GM23338 (cell line): ENCODE data around the gene DMRTC2. TPM values are rescaled to one million over a fixed set of nuclear protein-coding genes. Genes with fewer than 3 reads are reported as not detected.
A peak's percentile ranks its signal among the peaks of the same experiment; 100 is the strongest.

Source experiments
- ATAC-seq: fragments of 200-7000 bp; cut with Tn5 transposase; 3 replicates; pipeline ENCODE4 v1.9.1; 2020
- DNase-seq: peaks from one replicate; pipeline ENCODE4 v3.0.0-alpha.2; 2015; ENCODE audit warnings: low spot score
- H2AFZ ChIP-seq: fragments of 200-600 bp; sonication (generic); 2 replicates; pipeline ENCODE4 v1.8.0; 2016; ENCODE audit warnings: antibody characterized with exemption, mild to moderate bottlenecking, moderate library complexity
- H3F3A ChIP-seq: fragments of 200-600 bp; sonication (generic); replicated peaks from 2 replicates; pipeline ENCODE4 v1.8.0; 2017; ENCODE audit warnings: antibody characterized with exemption, mixed run types, low read depth
- H3K27ac ChIP-seq: fragments of 200-600 bp; sonication (generic); 2 replicates; pipeline ENCODE4 v1.6.1; 2016; ENCODE audit warnings: low read depth
- H3K27me3 ChIP-seq: fragments of 200-600 bp; sonication (generic); 2 replicates; pipeline ENCODE4 v1.8.0; 2016; ENCODE audit warnings: mild to moderate bottlenecking, mixed run types, moderate library complexity; ENCODE audit not compliant: insufficient read depth
- H3K36me3 ChIP-seq: fragments of 200-600 bp; sonication (generic); 2 replicates; pipeline ENCODE4 v1.8.0; 2016; ENCODE audit warnings: mild to moderate bottlenecking; ENCODE audit not compliant: insufficient read depth
- H3K4me1 ChIP-seq: fragments of 200-600 bp; sonication (generic); 2 replicates; pipeline ENCODE4 v1.8.0; 2016; ENCODE audit warnings: mild to moderate bottlenecking, moderate library complexity; ENCODE audit not compliant: insufficient read depth
- H3K4me2 ChIP-seq: fragments of 200-600 bp; sonication (generic); 2 replicates; pipeline ENCODE4 v1.7.1; 2017; ENCODE audit warnings: mixed run types
- H3K4me3 ChIP-seq: fragments of 200-600 bp; sonication (generic); 2 replicates; pipeline ENCODE4 v1.6.1; 2016; ENCODE audit warnings: mixed run types
- H3K79me2 ChIP-seq: fragments of 200-600 bp; sonication (generic); replicated peaks from 2 replicates; pipeline ENCODE4 v1.8.0; 2017; ENCODE audit warnings: mild to moderate bottlenecking; ENCODE audit not compliant: insufficient read depth
- H3K9me2 ChIP-seq: fragments of 200-600 bp; sonication (generic); 2 replicates; pipeline ENCODE4 v1.8.0; 2017; ENCODE audit not compliant: insufficient read depth
- H4K20me1 ChIP-seq: fragments of 200-600 bp; sonication (generic); replicated peaks from 2 replicates; pipeline ENCODE4 v1.8.0; 2017; ENCODE audit warnings: mild to moderate bottlenecking; ENCODE audit not compliant: insufficient read depth
- H3K27ac Mint-ChIP-seq: 2 replicates; pipeline ENCODE4 v1.8.0; 2020; ENCODE audit warnings: inconsistent platforms, mild to moderate bottlenecking, moderate library complexity, mixed read lengths
- H3K27me3 Mint-ChIP-seq: 3 replicates; pipeline ENCODE4 v1.8.0; 2022; ENCODE audit warnings: low read depth, mild to moderate bottlenecking, moderate library complexity, mixed read lengths, inconsistent platforms; ENCODE audit not compliant: insufficient read depth, poor library complexity
- H3K36me3 Mint-ChIP-seq: 3 replicates; pipeline ENCODE4 v1.8.0; 2021; ENCODE audit warnings: low read depth, mild to moderate bottlenecking, inconsistent platforms, moderate library complexity, mixed read lengths
- H3K4me1 Mint-ChIP-seq: 3 replicates; pipeline ENCODE4 v1.8.0; 2020; ENCODE audit warnings: mild to moderate bottlenecking, inconsistent platforms, mixed read lengths
- H3K4me3 Mint-ChIP-seq: 3 replicates; pipeline ENCODE4 v1.8.0; 2021; ENCODE audit warnings: moderate library complexity, mild to moderate bottlenecking, inconsistent platforms, mixed read lengths
- H3K9me3 Mint-ChIP-seq: 3 replicates; pipeline ENCODE4 v1.8.0; 2020; ENCODE audit warnings: moderate library complexity, mild to moderate bottlenecking, inconsistent platforms, mixed read lengths
- EZH2 ChIP-seq: fragments of 200-600 bp; sonication (generic); IDR thresholded peaks from one replicate; pipeline ENCODE4 v1.8.0; 2017; ENCODE audit warnings: antibody characterized with exemption, mild to moderate bottlenecking, low read depth; ENCODE audit not compliant: unreplicated experiment
- EZH2phosphoT487 ChIP-seq: fragments of 200-600 bp; sonication (generic); IDR thresholded peaks from one replicate; pipeline ENCODE4 v1.8.1; 2018; ENCODE audit warnings: antibody characterized with exemption; ENCODE audit not compliant: unreplicated experiment
- JUNB ChIP-seq: IDR thresholded peaks from one replicate; pipeline ENCODE4 v1.6.1; 2016; ENCODE audit warnings: antibody characterized with exemption; ENCODE audit not compliant: unreplicated experiment
- NANOG ChIP-seq: IDR thresholded peaks from 2 replicates; pipeline ENCODE4 v1.6.1; 2016; ENCODE audit warnings: antibody characterized with exemption, borderline replicate concordance
- STAT1 ChIP-seq: IDR thresholded peaks from one replicate; pipeline ENCODE4 v1.6.1; 2016; ENCODE audit warnings: antibody characterized with exemption; ENCODE audit not compliant: unreplicated experiment
- ZNF114 ChIP-seq: fragments of 250-450 bp; sonication (Bioruptor Pico); IDR thresholded peaks from 2 replicates; pipeline ENCODE4 v1.5.0; 2020; ENCODE audit warnings: mild to moderate bottlenecking, moderate library complexity
- ZNF331 ChIP-seq: fragments of 250-450 bp; sonication (Bioruptor Pico); IDR thresholded peaks from 2 replicates; pipeline ENCODE4 v1.5.0; 2020; ENCODE audit warnings: low read depth, mild to moderate bottlenecking, moderate library complexity
- polyA plus RNA-seq: library from polyadenylated mRNA; unstranded; fragments of >200 nt; fragmentation: Nextera tagmentation; extraction: Ambion mirVana; gene quantifications from 2 replicates; pipeline ENCODE4 v1.2.1, GENCODE V29; 2016
- total RNA-seq: library from RNA; depleted of rRNA; stranded (reverse); fragments of >200 nt; shearing (Covaris generic); gene quantifications from 2 replicates; pipeline ENCODE4 v1.2.3, GENCODE V29; 2014
- TF ChIP-seq, protein P1 (sequence below): IDR thresholded peaks from one replicate; pipeline ENCODE4 v1.6.1; 2018; ENCODE audit warnings: antibody characterized with exemption; ENCODE audit not compliant: unreplicated experiment
- TF ChIP-seq, protein P2 (sequence below): fragments of 250-450 bp; sonication (Bioruptor Pico); IDR thresholded peaks from 2 replicates; pipeline ENCODE4 v1.5.0; 2020; ENCODE audit warnings: mild to moderate bottlenecking, moderate library complexity
- TF ChIP-seq, protein P3 (sequence below), 2 experiments: fragments of 200-600 bp in 1 of 2; sonication (generic) in 1 of 2; conservative IDR thresholded peaks; 2 replicates each; pipeline versions ENCODE4 v1.5.1 to v1.6.1; 2016 to 2017; ENCODE audit warnings: antibody characterized with exemption in 2 of 2, low read depth in 2 of 2, mild to moderate bottlenecking in 2 of 2, moderate library complexity in 1 of 2

The DMRTC2 gene
- total and polyA plus RNA-seq, 2 experiments from 2014 or later, result 0.21 TPM; not detected in 1

DNA sequence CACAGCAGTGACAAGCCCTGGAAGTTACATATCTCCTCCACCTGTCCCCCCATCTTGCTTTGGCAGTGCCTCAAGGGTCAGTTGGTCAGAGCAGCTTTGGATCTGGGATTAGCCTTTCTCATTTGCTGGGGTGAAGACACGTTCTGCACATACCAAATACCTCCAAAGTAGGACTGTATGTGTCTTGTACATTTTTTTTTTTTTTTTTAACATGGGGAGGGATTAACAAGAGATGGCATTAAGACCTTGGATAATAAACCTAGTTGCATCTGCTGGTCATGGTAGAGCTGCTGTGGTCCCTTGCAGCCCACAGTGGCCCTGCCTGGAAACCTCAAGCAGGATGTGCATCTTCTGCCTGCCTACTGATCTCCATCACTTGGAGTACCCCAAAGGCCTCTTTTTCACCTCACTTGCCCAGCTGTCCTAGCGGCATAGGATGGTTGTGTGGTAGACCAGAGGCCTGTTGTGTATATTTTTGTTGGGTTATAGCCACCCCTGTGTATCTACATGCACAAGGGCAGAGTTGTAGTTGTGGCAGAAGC, 17.7 kb downstream of the DMRTC2 start:
- Histone ChIP-seq H3K4me1 (peaks cover 41% of the 10 kb centered on the region), H3K4me3 (peak overlapping the region; percentile 69), H2AFZ (no peak overlapping the region), H3F3A (peaks cover 65% of the 10 kb centered on the region), H3K9me2 (no peaks in the 10 kb centered on the region), H3K4me2 (peak overlapping the region; percentile 99), H3K36me3 (peaks cover 63% of the 10 kb centered on the region), H3K27me3 (no peaks in the 10 kb centered on the region), H4K20me1 (peaks cover 60% of the 10 kb centered on the region), H3K79me2 (peaks cover 72% of the 10 kb centered on the region), H3K27ac (peak overlapping the region; percentile 98)
- TF ChIP-seq, protein P1, sequence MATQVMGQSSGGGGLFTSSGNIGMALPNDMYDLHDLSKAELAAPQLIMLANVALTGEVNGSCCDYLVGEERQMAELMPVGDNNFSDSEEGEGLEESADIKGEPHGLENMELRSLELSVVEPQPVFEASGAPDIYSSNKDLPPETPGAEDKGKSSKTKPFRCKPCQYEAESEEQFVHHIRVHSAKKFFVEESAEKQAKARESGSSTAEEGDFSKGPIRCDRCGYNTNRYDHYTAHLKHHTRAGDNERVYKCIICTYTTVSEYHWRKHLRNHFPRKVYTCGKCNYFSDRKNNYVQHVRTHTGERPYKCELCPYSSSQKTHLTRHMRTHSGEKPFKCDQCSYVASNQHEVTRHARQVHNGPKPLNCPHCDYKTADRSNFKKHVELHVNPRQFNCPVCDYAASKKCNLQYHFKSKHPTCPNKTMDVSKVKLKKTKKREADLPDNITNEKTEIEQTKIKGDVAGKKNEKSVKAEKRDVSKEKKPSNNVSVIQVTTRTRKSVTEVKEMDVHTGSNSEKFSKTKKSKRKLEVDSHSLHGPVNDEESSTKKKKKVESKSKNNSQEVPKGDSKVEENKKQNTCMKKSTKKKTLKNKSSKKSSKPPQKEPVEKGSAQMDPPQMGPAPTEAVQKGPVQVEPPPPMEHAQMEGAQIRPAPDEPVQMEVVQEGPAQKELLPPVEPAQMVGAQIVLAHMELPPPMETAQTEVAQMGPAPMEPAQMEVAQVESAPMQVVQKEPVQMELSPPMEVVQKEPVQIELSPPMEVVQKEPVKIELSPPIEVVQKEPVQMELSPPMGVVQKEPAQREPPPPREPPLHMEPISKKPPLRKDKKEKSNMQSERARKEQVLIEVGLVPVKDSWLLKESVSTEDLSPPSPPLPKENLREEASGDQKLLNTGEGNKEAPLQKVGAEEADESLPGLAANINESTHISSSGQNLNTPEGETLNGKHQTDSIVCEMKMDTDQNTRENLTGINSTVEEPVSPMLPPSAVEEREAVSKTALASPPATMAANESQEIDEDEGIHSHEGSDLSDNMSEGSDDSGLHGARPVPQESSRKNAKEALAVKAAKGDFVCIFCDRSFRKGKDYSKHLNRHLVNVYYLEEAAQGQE, result no peak
- TF ChIP-seq, protein P2, sequence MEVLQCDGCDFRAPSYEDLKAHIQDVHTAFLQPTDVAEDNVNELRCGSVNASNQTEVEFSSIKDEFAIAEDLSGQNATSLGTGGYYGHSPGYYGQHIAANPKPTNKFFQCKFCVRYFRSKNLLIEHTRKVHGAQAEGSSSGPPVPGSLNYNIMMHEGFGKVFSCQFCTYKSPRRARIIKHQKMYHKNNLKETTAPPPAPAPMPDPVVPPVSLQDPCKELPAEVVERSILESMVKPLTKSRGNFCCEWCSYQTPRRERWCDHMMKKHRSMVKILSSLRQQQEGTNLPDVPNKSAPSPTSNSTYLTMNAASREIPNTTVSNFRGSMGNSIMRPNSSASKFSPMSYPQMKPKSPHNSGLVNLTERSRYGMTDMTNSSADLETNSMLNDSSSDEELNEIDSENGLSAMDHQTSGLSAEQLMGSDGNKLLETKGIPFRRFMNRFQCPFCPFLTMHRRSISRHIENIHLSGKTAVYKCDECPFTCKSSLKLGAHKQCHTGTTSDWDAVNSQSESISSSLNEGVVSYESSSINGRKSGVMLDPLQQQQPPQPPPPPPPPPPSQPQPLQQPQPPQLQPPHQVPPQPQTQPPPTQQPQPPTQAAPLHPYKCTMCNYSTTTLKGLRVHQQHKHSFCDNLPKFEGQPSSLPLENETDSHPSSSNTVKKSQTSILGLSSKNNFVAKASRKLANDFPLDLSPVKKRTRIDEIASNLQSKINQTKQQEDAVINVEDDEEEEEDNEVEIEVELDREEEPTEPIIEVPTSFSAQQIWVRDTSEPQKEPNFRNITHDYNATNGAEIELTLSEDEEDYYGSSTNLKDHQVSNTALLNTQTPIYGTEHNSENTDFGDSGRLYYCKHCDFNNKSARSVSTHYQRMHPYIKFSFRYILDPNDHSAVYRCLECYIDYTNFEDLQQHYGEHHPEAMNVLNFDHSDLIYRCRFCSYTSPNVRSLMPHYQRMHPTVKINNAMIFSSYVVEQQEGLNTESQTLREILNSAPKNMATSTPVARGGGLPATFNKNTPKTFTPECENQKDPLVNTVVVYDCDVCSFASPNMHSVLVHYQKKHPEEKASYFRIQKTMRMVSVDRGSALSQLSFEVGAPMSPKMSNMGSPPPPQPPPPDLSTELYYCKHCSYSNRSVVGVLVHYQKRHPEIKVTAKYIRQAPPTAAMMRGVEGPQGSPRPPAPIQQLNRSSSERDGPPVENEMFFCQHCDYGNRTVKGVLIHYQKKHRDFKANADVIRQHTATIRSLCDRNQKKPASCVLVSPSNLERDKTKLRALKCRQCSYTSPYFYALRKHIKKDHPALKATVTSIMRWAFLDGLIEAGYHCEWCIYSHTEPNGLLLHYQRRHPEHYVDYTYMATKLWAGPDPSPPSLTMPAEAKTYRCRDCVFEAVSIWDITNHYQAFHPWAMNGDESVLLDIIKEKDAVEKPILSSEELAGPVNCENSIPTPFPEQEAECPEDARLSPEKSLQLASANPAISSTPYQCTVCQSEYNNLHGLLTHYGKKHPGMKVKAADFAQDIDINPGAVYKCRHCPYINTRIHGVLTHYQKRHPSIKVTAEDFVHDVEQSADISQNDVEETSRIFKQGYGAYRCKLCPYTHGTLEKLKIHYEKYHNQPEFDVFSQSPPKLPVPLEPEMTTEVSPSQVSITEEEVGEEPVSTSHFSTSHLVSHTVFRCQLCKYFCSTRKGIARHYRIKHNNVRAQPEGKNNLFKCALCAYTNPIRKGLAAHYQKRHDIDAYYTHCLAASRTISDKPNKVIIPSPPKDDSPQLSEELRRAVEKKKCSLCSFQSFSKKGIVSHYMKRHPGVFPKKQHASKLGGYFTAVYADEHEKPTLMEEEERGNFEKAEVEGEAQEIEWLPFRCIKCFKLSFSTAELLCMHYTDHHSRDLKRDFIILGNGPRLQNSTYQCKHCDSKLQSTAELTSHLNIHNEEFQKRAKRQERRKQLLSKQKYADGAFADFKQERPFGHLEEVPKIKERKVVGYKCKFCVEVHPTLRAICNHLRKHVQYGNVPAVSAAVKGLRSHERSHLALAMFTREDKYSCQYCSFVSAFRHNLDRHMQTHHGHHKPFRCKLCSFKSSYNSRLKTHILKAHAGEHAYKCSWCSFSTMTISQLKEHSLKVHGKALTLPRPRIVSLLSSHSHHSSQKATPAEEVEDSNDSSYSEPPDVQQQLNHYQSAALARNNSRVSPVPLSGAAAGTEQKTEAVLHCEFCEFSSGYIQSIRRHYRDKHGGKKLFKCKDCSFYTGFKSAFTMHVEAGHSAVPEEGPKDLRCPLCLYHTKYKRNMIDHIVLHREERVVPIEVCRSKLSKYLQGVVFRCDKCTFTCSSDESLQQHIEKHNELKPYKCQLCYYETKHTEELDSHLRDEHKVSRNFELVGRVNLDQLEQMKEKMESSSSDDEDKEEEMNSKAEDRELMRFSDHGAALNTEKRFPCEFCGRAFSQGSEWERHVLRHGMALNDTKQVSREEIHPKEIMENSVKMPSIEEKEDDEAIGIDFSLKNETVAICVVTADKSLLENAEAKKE (CRISPR knock-in tag), result no peak
- TF ChIP-seq ZNF331 (CRISPR knock-in tag) (no peak), STAT1 (no peak), EZH2phosphoT487 (no peak), ZNF114 (CRISPR knock-in tag) (no peak), JUNB (no peak), NANOG (no peak), EZH2 (no peak)
- TF ChIP-seq, protein P3, sequence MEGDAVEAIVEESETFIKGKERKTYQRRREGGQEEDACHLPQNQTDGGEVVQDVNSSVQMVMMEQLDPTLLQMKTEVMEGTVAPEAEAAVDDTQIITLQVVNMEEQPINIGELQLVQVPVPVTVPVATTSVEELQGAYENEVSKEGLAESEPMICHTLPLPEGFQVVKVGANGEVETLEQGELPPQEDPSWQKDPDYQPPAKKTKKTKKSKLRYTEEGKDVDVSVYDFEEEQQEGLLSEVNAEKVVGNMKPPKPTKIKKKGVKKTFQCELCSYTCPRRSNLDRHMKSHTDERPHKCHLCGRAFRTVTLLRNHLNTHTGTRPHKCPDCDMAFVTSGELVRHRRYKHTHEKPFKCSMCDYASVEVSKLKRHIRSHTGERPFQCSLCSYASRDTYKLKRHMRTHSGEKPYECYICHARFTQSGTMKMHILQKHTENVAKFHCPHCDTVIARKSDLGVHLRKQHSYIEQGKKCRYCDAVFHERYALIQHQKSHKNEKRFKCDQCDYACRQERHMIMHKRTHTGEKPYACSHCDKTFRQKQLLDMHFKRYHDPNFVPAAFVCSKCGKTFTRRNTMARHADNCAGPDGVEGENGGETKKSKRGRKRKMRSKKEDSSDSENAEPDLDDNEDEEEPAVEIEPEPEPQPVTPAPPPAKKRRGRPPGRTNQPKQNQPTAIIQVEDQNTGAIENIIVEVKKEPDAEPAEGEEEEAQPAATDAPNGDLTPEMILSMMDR (conservative IDR thresholded peaks at IDR 0.05; ENCODE audit: low read depth in 2 of 2), result no peak
- Mint-ChIP-seq H3K4me3 (peak overlapping the region; percentile 85), H3K36me3 (peaks cover 72% of the 10 kb centered on the region), H3K4me1 (peaks cover 42% of the 10 kb centered on the region), H3K27me3 (peaks cover 28% of the 10 kb centered on the region), H3K9me3 (peaks cover 3% of the 10 kb centered on the region; the same call in 1 of the 3 replicates), H3K27ac (peak overlapping the region; percentile 70; the same call in 1 of the 2 replicates)
- no peak for ATAC-seq
- no peak for DNase-seq
